GM19397 (cell line): ENCODE data around the gene MYO5C.

Source experiments
- ATAC-seq: cut with Tn5 transposase; IDR thresholded peaks from one replicate; pipeline ENCODE4 v1.9.1; 2021; ENCODE audit warnings: mild to moderate bottlenecking, moderate library complexity; ENCODE audit not compliant: unreplicated experiment

Gene MYO5C

DNA sequence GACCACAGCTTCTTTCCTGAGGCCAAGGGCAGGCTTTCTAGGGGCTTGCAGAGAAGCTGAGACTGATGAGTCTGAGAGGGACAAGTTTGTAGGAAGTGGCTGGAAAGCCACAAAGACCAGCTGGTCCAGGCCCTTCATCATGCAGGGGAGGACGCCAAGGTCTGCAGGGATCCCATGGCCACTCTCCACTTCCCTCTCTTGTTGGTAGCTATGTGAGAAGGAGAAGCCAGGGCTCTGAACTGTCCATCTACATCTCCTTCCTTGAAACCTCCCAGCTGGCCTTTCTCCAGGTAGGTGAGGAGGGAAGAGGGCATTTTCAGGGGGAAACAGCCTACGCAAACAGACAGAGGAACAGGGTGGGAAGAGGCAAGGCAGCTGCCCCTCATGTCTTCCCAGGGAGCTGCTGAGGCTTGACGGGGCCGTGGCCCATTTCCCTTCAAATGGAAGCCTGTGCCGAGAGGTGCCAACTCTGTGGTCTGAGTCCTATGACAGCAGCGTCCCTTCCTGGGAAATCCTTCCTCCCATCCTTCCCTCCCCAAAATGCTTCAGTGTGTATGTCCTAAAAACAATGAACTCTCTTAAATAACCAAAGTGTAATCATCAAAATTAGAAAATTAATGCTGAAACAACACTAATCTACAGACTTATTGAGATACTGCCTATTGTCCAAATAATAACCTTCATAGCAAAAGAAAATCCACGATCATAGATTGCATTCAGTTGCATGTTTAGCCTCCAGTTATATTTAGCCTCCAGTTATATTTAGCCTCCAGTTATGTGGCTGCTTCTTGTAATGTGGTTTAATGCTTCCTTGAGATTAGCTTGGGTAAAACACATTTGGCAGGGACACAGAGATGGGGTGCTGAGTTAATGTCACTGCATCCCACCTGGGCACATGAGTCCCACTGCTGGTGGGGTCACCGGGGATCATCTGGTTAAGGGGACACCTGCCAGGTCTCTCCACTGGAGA lies 140.4 kb downstream of the MYO5C start:
- no peak for ATAC-seq

DNA sequence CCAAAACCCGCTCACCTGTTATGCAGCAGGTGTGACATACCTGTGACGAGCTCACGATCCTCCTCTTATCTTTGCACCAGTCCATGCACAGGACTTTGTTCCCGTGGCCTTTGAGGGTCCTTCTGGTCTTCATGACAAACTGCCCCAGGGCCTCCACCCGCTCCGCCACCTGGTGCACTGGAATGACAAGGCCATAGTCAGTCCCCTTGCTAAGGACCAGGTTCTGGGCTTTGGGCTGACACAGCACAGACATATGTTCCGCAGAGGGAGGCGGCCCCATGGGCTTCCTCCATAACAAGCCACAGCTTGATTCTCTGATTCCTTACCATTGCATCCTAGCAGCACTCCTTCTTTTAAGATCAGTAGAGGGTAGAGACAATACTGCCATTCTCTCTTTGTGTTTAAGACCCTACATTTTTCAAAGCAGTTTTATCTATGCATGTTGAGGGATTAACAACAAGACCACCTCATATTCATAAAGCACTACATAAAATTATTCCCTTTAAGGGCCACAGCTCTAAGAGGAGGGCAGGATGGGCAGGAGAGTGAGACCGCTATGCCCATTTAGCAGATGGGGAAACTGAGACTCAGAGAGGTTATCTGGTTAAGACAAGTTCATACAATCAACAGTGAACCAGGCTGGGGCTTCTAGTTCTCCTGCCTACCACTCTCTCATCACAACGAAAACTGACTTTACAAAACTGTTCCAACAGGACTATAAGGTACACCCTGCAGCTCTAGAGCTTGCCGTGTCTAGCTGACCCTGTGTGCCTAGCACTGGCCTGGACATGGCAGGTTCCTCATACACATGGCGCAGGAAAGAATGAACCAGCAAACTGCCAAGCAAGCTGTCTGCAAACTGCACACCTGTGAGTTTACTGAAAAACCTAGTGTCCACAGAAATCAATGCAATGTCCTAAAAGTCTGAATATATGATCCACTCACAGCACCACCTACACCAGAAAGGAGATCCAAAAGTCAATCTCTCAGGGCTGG lies 141.4 kb downstream of the MYO5C start:
- no peak for ATAC-seq

DNA sequence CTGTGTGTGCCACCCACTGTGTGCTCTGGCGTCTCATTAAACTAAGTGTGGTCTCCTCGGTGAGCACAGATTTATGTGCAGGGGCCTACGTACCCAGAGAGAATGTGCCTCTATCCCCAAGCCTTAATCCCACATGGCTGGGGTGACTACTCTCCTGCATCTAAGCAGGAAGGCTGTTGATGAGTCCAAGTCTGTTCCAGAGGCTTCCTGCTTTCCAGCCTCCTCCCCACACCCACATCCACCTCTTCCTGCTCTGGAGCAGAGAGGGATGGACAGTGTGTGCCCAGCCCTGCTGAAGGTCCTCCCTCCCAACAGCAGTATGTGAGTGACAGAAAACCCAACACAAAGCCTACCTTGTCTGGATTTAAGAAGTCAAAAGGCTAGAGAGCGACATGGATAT lies 144.3 kb downstream of the MYO5C start:
- no peak for ATAC-seq

DNA sequence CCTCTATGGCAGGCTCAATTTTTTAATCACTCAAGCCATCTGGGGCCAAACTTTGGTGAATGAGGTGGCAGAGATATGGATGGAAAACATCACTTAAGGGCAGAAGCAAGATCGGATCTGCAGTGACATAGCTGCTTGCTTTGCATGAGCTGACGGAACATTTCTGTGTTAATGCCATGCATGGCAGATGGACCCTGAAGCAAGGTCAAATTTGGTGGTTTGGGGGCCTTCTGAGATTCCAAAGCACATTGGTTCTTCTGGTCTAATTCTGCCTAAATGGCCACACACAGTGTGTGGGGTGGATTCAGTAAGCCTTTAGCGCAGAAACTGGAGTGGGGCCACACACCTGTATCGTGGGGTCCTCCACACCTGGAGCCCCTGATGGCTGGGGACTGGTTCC lies 144.7 kb downstream of the MYO5C start:
- no peak for ATAC-seq

DNA sequence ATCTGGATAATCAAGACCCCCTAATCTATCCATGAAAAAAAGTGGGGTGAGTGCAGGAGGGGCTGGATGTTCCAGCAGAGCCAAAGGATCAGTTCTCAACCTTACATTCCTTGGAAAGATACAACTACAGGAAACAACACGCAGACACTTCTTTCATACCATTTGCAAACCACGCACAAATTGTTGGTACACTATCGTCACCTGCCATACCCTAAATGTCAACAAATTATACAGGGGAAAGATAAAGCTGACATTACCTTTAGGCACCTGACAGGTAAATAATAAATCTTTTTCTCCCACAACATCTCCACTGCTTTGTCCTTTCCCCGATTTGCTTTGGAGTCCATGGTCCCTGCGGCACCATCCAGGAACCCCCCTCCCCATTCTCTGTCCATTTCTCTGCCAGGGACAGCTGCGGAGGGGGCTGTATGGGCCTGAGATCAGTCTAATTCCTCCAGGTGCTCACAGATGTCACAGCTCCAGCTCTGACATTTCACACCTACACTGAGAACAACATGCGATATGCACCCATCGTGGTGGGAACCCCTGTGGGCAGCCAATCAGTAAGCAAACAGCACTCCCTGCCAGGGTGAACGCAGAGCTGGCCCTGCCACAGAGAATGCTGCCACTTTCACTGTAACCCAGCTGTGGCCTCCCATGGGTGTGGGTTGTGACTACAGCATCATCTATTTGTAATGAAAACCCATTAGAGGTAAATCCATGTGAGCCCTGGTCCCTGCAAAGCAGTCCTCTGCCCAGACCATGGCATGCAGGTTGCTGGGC lies 145.4 kb downstream of the MYO5C start:
- ATAC-seq, result no peak

DNA sequence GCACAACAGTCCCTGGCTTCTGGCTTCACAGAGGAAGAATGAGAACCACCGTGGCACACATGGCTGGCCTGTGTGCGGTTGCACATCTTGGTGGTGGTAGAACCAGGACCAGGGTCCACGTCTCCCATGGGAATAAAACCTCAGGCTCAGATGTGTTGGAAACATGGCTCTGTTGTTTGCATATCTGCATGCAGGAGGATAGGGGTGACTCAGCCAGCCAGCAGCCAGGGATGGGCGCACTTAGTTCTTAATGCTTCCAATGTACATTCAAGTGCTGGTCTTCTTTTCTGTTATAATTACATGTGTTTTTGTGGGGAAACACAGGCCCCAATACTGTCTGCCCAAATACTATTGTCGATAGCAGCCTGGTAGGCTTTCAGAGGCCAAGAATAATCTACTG lies 147.2 kb downstream of the MYO5C start:
- no peak for ATAC-seq

DNA sequence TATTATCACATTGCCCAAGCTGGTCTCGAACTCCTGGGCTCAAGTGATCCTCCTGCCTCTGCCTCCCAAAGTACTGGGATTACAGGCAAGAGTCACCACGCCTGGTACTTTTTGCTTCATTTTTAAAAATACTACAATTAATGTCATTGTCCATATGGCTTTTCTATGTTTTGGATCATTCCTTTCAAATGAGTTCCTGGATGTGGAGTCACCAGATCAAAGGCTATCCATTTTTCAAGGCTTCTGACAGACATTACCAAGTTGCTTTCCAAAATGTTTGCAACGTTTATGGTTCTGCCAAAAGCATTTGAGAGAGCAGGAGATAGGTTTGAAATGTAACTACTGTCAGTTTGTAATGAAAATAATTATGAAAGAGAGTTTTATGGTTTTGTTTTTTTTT lies 148.8 kb downstream of the MYO5C start:
- ATAC-seq, result no peak

DNA sequence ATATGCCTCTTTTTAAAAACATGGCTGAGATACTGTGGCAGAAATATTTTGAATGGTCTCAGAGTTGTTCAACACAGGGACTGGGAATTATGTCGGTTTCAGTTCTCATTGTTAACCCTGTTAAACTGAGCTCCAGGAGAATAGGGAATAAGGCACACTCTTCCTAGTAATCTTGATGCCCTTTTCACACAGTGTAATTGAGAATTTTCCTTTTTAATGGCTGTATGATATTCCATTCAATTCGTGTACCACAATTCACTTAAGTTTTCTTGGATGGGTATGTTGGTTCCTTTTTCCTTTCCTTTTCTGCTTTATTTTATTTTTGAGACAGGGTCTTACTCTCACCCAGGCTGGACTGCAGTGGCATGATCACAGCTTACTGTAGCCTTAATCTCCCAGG lies 149.3 kb downstream of the MYO5C start:
- ATAC-seq, result no peak

DNA sequence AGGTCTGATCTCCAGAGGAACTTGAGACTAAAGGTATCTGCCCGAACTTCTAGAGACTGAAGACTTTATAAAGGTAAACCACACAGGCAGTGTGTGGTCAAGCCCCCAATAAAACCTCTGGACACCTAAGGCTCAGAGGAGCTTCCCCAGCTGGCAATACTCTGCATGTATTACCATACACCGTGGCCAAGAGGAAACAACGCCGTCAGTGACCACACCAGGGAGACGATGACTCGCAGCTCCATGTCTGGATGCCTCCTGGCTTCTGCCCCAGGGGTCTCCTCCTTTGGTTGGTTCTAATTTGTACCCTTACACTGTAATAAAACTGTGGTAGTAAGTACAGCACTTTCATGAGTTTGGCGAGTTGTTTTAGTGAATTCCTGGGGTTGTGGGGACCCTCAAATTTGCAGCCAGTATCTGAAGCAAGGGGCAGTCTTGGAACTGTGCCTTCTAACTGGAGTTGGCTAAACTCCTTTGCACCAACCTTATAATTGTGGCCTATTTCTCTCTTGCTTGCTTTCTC lies 150.9 kb downstream of the MYO5C start:
- no peak for ATAC-seq

DNA sequence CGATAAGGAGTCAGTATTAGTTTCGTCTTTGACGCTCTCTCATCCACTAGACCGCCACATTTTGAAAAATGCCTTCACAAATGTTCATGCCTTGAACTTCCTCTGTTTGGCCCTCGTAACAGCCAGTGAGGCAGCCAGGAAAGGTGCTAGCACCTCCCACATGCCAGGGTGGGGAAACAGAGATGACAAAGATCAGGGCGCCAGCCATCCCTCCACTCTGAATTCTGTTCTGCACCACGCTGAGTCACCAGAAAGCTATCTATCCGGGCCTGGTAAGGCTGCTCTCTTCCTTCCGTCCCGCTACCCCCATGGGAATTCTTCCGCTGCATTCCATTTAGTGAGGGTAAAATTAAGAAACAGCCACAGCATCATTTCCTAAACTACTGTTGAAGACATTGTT lies 151.7 kb downstream of the MYO5C start:
- no peak for ATAC-seq
